WTC11 (cell line): ENCODE data around the gene KIAA1755.

Source experiments
- FOXK1 ChIP-seq: sonication (generic); formaldehyde crosslinking; IDR thresholded peaks from 2 replicates; pipeline ENCODE4 v1.8.0; 2022; ENCODE audit warnings: mild to moderate bottlenecking, moderate library complexity, missing genetic modification reagents
- JUN ChIP-seq: sonication (generic); formaldehyde crosslinking; IDR thresholded peaks from 2 replicates; pipeline ENCODE4 v1.8.0; 2023; ENCODE audit warnings: mild to moderate bottlenecking, missing genetic modification reagents
- NR3C1 ChIP-seq: sonication (generic); formaldehyde crosslinking; conservative IDR thresholded peaks from 2 replicates; pipeline ENCODE4 v1.8.1; 2023; ENCODE audit warnings: low read depth, mild to moderate bottlenecking, missing genetic modification reagents
- SP1 ChIP-seq: sonication (generic); formaldehyde crosslinking; conservative IDR thresholded peaks from 2 replicates; pipeline ENCODE4 v1.8.1; 2022; ENCODE audit warnings: missing genetic modification reagents
- TCF7 ChIP-seq: sonication (generic); formaldehyde crosslinking; IDR thresholded peaks from 2 replicates; pipeline ENCODE4 v1.8.0; 2022; ENCODE audit warnings: mild to moderate bottlenecking, low read depth, missing genetic modification reagents, moderate library complexity
- ZNF121 ChIP-seq: sonication (generic); formaldehyde crosslinking; IDR thresholded peaks from 2 replicates; pipeline ENCODE4 v1.8.0; 2023; ENCODE audit warnings: missing genetic modification reagents
- ZNF671 ChIP-seq: fragments of 250-450 bp; sonication (Bioruptor Pico); IDR thresholded peaks from 2 replicates; pipeline ENCODE4 v1.8.0; 2021; ENCODE audit warnings: mild to moderate bottlenecking
- TF ChIP-seq, protein P1 (sequence below): fragments of 200-600 bp; IDR thresholded peaks from 2 replicates; pipeline ENCODE4 v1.8.0; 2022; ENCODE audit warnings: antibody characterized with exemption
- TF ChIP-seq, protein P2 (sequence below): sonication (generic); formaldehyde crosslinking; IDR thresholded peaks from 2 replicates; pipeline ENCODE4 v1.8.1; 2022; ENCODE audit warnings: mild to moderate bottlenecking, missing genetic modification reagents, moderate library complexity, borderline replicate concordance
- TF ChIP-seq, protein P3 (sequence below): sonication (generic); formaldehyde crosslinking; IDR thresholded peaks from 2 replicates; pipeline ENCODE4 v1.8.0; 2022; ENCODE audit warnings: mild to moderate bottlenecking, missing genetic modification reagents
- TF ChIP-seq, protein P4 (sequence below): sonication (generic); formaldehyde crosslinking; IDR thresholded peaks from 2 replicates; pipeline ENCODE4 v1.8.0; 2022; ENCODE audit warnings: mild to moderate bottlenecking, missing genetic modification reagents
- TF ChIP-seq, protein P5 (sequence below): sonication (generic); formaldehyde crosslinking; IDR thresholded peaks from 2 replicates; pipeline ENCODE4 v1.8.1; 2023; ENCODE audit warnings: mild to moderate bottlenecking, missing genetic modification reagents
- TF ChIP-seq, protein P6 (sequence below): sonication (generic); formaldehyde crosslinking; IDR thresholded peaks from 2 replicates; pipeline ENCODE4 v1.8.1; 2022; ENCODE audit warnings: low read depth, missing genetic modification reagents, borderline replicate concordance

DNA sequence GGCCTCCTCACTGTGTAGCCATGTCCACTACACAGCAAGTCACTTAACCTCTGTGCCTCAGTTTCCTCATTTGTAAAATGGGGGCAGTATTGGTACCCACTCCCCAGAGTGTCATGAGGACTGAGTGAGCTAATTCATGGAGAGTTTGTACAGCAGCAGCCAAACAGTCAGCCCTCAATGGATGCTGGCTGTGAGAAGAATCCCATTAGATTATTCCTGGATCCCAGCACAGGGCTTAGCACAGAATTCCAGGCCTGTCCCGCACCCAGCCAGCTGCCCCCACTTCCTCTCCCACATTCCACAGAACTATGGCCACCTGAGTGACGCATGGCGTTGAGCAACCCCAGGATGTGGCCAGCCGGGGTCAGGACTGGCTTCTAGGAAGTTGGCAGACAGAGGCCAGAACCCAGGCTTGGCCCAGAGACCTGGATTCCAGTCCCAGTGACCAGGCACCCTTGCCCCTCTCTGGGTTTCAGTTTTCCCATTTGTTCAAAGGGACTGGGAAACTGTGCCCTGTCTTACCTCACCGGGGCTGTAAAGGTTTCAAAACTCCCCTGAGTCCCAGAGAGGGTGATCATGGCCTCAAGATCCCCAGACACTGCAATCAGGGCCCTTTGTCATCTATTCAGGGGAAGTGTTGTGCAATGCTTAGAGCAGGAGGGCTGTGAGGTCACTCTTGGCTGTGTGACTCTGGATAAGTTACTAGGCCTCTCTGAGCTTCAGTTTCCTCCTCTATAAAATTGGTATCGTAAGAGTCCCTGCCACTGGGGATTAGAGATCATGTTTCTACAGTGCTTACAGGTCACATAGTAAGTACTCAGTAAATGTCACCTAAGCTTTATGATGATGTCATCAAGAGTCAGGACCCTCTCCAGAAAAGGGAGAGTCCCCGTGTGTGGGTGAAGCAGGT, 92.4 kb downstream of the KIAA1755 start:
- TF ChIP-seq, protein P1, sequence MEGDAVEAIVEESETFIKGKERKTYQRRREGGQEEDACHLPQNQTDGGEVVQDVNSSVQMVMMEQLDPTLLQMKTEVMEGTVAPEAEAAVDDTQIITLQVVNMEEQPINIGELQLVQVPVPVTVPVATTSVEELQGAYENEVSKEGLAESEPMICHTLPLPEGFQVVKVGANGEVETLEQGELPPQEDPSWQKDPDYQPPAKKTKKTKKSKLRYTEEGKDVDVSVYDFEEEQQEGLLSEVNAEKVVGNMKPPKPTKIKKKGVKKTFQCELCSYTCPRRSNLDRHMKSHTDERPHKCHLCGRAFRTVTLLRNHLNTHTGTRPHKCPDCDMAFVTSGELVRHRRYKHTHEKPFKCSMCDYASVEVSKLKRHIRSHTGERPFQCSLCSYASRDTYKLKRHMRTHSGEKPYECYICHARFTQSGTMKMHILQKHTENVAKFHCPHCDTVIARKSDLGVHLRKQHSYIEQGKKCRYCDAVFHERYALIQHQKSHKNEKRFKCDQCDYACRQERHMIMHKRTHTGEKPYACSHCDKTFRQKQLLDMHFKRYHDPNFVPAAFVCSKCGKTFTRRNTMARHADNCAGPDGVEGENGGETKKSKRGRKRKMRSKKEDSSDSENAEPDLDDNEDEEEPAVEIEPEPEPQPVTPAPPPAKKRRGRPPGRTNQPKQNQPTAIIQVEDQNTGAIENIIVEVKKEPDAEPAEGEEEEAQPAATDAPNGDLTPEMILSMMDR, result no peak
- TF ChIP-seq, protein P2, sequence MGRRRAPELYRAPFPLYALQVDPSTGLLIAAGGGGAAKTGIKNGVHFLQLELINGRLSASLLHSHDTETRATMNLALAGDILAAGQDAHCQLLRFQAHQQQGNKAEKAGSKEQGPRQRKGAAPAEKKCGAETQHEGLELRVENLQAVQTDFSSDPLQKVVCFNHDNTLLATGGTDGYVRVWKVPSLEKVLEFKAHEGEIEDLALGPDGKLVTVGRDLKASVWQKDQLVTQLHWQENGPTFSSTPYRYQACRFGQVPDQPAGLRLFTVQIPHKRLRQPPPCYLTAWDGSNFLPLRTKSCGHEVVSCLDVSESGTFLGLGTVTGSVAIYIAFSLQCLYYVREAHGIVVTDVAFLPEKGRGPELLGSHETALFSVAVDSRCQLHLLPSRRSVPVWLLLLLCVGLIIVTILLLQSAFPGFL (CRISPR knock-in tag), result no peak
- TF ChIP-seq JUN (no peak), SP1 (CRISPR knock-in tag) (no peak), ZNF671 (CRISPR knock-in tag) (no peak), FOXK1 (CRISPR knock-in tag) (no peak), ZNF121 (CRISPR knock-in tag) (no peak), TCF7 (CRISPR knock-in tag) (no peak), NR3C1 (CRISPR knock-in tag) (no peak)
- TF ChIP-seq, protein P3, sequence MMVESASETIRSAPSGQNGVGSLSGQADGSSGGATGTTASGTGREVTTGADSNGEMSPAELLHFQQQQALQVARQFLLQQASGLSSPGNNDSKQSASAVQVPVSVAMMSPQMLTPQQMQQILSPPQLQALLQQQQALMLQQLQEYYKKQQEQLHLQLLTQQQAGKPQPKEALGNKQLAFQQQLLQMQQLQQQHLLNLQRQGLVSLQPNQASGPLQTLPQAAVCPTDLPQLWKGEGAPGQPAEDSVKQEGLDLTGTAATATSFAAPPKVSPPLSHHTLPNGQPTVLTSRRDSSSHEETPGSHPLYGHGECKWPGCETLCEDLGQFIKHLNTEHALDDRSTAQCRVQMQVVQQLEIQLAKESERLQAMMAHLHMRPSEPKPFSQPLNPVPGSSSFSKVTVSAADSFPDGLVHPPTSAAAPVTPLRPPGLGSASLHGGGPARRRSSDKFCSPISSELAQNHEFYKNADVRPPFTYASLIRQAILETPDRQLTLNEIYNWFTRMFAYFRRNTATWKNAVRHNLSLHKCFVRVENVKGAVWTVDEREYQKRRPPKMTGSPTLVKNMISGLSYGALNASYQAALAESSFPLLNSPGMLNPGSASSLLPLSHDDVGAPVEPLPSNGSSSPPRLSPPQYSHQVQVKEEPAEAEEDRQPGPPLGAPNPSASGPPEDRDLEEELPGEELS (CRISPR knock-in tag), result no peak
- TF ChIP-seq, protein P4, sequence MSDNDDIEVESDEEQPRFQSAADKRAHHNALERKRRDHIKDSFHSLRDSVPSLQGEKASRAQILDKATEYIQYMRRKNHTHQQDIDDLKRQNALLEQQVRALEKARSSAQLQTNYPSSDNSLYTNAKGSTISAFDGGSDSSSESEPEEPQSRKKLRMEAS (CRISPR knock-in tag), result no peak
- TF ChIP-seq, protein P5, sequence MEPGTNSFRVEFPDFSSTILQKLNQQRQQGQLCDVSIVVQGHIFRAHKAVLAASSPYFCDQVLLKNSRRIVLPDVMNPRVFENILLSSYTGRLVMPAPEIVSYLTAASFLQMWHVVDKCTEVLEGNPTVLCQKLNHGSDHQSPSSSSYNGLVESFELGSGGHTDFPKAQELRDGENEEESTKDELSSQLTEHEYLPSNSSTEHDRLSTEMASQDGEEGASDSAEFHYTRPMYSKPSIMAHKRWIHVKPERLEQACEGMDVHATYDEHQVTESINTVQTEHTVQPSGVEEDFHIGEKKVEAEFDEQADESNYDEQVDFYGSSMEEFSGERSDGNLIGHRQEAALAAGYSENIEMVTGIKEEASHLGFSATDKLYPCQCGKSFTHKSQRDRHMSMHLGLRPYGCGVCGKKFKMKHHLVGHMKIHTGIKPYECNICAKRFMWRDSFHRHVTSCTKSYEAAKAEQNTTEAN, result no peak
- TF ChIP-seq, protein P6, sequence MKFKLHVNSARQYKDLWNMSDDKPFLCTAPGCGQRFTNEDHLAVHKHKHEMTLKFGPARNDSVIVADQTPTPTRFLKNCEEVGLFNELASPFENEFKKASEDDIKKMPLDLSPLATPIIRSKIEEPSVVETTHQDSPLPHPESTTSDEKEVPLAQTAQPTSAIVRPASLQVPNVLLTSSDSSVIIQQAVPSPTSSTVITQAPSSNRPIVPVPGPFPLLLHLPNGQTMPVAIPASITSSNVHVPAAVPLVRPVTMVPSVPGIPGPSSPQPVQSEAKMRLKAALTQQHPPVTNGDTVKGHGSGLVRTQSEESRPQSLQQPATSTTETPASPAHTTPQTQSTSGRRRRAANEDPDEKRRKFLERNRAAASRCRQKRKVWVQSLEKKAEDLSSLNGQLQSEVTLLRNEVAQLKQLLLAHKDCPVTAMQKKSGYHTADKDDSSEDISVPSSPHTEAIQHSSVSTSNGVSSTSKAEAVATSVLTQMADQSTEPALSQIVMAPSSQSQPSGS (CRISPR knock-in tag), result no peak
